CD4-positive, CD25-positive, alpha-beta regulatory T cell (primary cell): Measurements from ENCODE around the gene TMEM168. TPM values are rescaled to one million over a fixed set of nuclear protein-coding genes. Genes with fewer than 3 reads are reported as not detected.
A peak's percentile ranks its signal among the peaks of the same experiment; 100 is the strongest.
"Not testable (repeated sequence)": the region's sequence is repeated elsewhere in the genome, so short reads cannot be mapped to it uniquely, and the experiment has no call there.

Experiments used
- ATAC-seq, 2 donors: fragments of 150-1000 bp; cut with Tn5 transposase; one replicate each; pipeline ENCODE4 v1.10.0; 2021; ENCODE audit warnings: low read depth in 2 of 2, moderate number of reproducible peaks in 2 of 2, moderate library complexity in 1 of 2
- DNase-seq, 3 donors: peaks; one replicate each; pipeline versions ENCODE4 v3.0.0 to v3.0.0-alpha.2; 2012 to 2022; ENCODE audit warnings: mixed read lengths in 1 of 3
- H3K27ac ChIP-seq: one replicate; pipeline ENCODE4 v1.7.0; 2013; ENCODE audit warnings: mild to moderate bottlenecking, low read length; ENCODE audit not compliant: insufficient read depth, poor library complexity, severe bottlenecking
- H3K27me3 ChIP-seq: one replicate; pipeline ENCODE4 v1.7.0; 2013; ENCODE audit warnings: low read length; ENCODE audit not compliant: control insufficient read depth, insufficient read depth
- H3K36me3 ChIP-seq: one replicate; pipeline ENCODE4 v1.7.0; 2013; ENCODE audit warnings: mild to moderate bottlenecking, low read length, moderate library complexity; ENCODE audit not compliant: control insufficient read depth, insufficient read depth
- H3K4me1 ChIP-seq: 2 replicates; pipeline ENCODE4 v1.7.0; 2013; ENCODE audit warnings: mild to moderate bottlenecking, low read length; ENCODE audit not compliant: insufficient read depth, control insufficient read depth, poor library complexity, severe bottlenecking
- H3K4me3 ChIP-seq: one replicate; pipeline ENCODE4 v1.7.0; 2013; ENCODE audit warnings: low read depth, mild to moderate bottlenecking, low read length, moderate library complexity
- H3K9me3 ChIP-seq, 2 experiments: 1 replicate in 1 of 2; 2 replicates in 1 of 2; pipeline ENCODE4 v1.7.0; 2013; ENCODE audit warnings: low read length in 2 of 2, mild to moderate bottlenecking in 1 of 2, moderate library complexity in 1 of 2; ENCODE audit not compliant: control insufficient read depth in 2 of 2
- H3K27ac Mint-ChIP-seq, 3 donors: one replicate each; pipeline ENCODE4 v1.8.0; 2020 to 2022; ENCODE audit warnings: mild to moderate bottlenecking in 3 of 3, mixed read lengths in 3 of 3, moderate library complexity in 2 of 3
- H3K27me3 Mint-ChIP-seq: one replicate; pipeline ENCODE4 v1.8.0; 2022; ENCODE audit warnings: mild to moderate bottlenecking, mixed read lengths
- H3K36me3 Mint-ChIP-seq: one replicate; pipeline ENCODE4 v1.8.0; 2020; ENCODE audit warnings: mixed read lengths
- H3K4me1 Mint-ChIP-seq, 4 donors: one replicate each; pipeline ENCODE4 v1.8.0; 2020 to 2022; ENCODE audit warnings: mixed read lengths in 4 of 4, mild to moderate bottlenecking in 1 of 4
- H3K4me3 Mint-ChIP-seq, 4 donors: one replicate each; pipeline ENCODE4 v1.8.0; 2020 to 2022; ENCODE audit warnings: mild to moderate bottlenecking in 4 of 4, mixed read lengths in 4 of 4, moderate library complexity in 3 of 4
- H3K9me3 Mint-ChIP-seq, 7 donors: one replicate each; pipeline ENCODE4 v1.8.0; 2020 to 2022; ENCODE audit warnings: mixed read lengths in 7 of 7, mild to moderate bottlenecking in 3 of 7, moderate library complexity in 2 of 7
- polyA plus RNA-seq, 4 donors: library from polyadenylated mRNA; unstranded; fragments of 300-500 nt; fragmentation: Illumina TruSeq; gene quantifications; one replicate each; pipeline ENCODE4 v1.2.3, GENCODE V29; 2021
- total RNA-seq: library from RNA; stranded (reverse); gene quantifications from one replicate; pipeline ENCODE4 v1.2.3, GENCODE V29; 2022

Gene TMEM168
- total and polyA plus RNA-seq, 5 donors from 2014 or later: 4.0 to 13.1 (median 8.0) TPM

DNA sequence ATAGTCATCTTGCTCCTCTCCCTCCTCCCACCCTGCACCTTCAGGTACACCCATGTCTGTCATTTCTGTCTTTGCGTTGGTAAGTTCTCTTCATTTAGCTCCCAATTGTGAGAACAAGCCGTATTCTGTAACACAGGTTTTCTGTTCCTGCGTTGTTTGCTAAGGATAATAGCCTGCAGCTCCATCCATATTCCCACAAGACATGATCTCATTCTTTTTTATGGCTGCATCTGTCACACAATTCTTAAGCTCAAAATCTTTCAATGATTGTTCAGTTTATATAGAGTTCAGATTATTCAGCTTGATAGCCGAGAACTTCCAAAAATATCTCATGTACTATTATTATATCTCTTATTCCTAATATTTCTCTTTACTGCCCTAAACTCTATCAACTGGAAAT lies 16.0 kb upstream of the TMEM168 start:
- no peaks in the 10 kb centered on the region for H3K4me1 Mint-ChIP-seq
- no peak overlapping the region for H3K4me3 Mint-ChIP-seq
- DNase-seq: no peak
- H3K27ac Mint-ChIP-seq: no peak overlapping the region
- H3K36me3 Mint-ChIP-seq: no peaks in the 10 kb centered on the region
- peaks cover 0 to 5% (median 0%) of the 10 kb centered on the region in 7 donors for H3K9me3 Mint-ChIP-seq
- Histone ChIP-seq H3K27me3 (peaks cover 6% of the 10 kb centered on the region), H3K4me3 (no peak overlapping the region), H3K9me3 (no peaks in the 10 kb centered on the region), H3K4me1 (no peaks in the 10 kb centered on the region), H3K36me3 (no peaks in the 10 kb centered on the region), H3K27ac (no peak overlapping the region)
- no peaks in the 10 kb centered on the region for H3K27me3 Mint-ChIP-seq
- ATAC-seq: no peak

GRCh38 chr7:112802406-112802805 lies 12.2 kb upstream of the TMEM168 start:
- no peak overlapping the region for H3K27ac Mint-ChIP-seq
- H3K4me3 ChIP-seq: no peak overlapping the region
- H3K36me3 Mint-ChIP-seq: no peaks in the 10 kb centered on the region
- H3K36me3 ChIP-seq: no peaks in the 10 kb centered on the region
- no peaks in the 10 kb centered on the region for H3K4me1 ChIP-seq
- H3K27me3 ChIP-seq: no peaks in the 10 kb centered on the region
- peaks cover 0 to 2% (median 0%) of the 10 kb centered on the region in 7 donors for H3K9me3 Mint-ChIP-seq
- H3K9me3 ChIP-seq: no peaks in the 10 kb centered on the region
- H3K4me3 Mint-ChIP-seq: no peak overlapping the region
- H3K27ac ChIP-seq: no peak overlapping the region
- no peaks in the 10 kb centered on the region for H3K4me1 Mint-ChIP-seq
- no peaks in the 10 kb centered on the region for H3K27me3 Mint-ChIP-seq
- no peak for DNase-seq
- ATAC-seq: no peak

DNA sequence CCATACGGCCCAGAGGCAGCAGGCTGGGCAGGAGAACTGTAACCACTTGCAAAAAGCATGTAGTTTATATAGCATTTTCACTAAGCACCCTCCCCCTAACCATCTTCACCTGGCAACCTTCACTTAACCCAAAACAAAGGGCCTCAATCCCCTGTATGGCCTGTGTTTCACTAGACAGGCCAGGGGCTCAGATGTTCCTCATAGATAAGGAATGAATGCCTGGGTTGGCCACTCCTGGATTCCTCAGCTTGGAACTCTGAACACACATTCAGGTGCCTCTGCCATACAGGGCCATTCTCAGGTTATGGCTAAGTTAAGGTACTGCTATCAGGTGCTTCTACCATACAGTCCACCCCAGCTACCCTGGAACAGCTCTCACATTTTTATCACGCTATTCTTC lies 10.3 kb upstream of the TMEM168 start:
- DNase-seq (no peak), ATAC-seq (no peak)
- no peak overlapping the region for H3K27ac ChIP-seq
- no peaks in the 10 kb centered on the region for H3K27me3 ChIP-seq
- Mint-ChIP-seq H3K36me3 (no peaks in the 10 kb centered on the region), H3K9me3 (peaks cover 0 to 2% (median 0%) of the 10 kb centered on the region in 7 donors), H3K27ac (no peak overlapping the region), H3K4me1 (no peaks in the 10 kb centered on the region), H3K4me3 (no peak overlapping the region), H3K27me3 (no peaks in the 10 kb centered on the region)
- H3K4me1 ChIP-seq: no peaks in the 10 kb centered on the region
- H3K36me3 ChIP-seq: no peaks in the 10 kb centered on the region
- no peaks in the 10 kb centered on the region for H3K9me3 ChIP-seq
- H3K4me3 ChIP-seq: no peak overlapping the region

DNA sequence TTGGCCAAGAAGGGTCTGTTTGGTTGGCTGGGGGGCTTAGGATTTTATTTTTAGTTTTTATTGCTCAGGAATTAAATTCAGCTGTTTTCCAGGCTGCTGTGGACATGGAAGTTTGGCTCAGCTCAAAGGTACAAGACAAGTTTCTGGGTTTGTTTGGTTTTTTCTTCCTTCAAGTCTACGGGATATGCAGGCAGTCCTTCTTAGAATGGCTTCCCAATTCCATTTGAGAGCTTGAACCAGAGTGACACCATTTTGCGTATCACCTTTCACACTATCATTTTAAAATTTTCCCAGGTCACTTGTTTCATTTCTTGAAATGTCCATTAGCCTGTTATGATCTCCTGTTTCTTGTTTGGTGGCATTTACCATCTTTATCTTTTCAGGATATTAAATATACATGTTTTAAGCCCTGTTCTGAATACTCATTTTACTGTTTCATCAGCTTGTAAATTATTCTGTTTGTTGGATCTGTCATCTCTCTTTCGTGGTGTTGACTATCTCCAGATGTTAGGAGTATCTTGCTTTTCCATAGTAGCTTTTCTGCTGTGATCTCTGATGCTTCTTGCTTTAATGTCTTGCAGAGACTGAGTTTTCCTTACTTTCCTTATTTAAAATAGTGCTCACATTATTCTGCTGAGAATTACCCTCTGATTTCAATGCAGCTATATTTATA lies 9.4 kb upstream of the TMEM168 start:
- Histone ChIP-seq H3K4me1 (no peaks in the 10 kb centered on the region), H3K27me3 (no peaks in the 10 kb centered on the region), H3K4me3 (no peak overlapping the region), H3K27ac (no peak overlapping the region), H3K9me3 (no peaks in the 10 kb centered on the region), H3K36me3 (no peaks in the 10 kb centered on the region)
- Mint-ChIP-seq H3K9me3 (peaks cover 0 to 2% (median 0%) of the 10 kb centered on the region in 7 donors), H3K27ac (no peak overlapping the region), H3K4me1 (no peaks in the 10 kb centered on the region), H3K27me3 (no peaks in the 10 kb centered on the region), H3K4me3 (peak overlapping the region in 1 of 4 donors; percentile 53), H3K36me3 (no peaks in the 10 kb centered on the region)
- no peak for ATAC-seq
- DNase-seq: no peak

DNA sequence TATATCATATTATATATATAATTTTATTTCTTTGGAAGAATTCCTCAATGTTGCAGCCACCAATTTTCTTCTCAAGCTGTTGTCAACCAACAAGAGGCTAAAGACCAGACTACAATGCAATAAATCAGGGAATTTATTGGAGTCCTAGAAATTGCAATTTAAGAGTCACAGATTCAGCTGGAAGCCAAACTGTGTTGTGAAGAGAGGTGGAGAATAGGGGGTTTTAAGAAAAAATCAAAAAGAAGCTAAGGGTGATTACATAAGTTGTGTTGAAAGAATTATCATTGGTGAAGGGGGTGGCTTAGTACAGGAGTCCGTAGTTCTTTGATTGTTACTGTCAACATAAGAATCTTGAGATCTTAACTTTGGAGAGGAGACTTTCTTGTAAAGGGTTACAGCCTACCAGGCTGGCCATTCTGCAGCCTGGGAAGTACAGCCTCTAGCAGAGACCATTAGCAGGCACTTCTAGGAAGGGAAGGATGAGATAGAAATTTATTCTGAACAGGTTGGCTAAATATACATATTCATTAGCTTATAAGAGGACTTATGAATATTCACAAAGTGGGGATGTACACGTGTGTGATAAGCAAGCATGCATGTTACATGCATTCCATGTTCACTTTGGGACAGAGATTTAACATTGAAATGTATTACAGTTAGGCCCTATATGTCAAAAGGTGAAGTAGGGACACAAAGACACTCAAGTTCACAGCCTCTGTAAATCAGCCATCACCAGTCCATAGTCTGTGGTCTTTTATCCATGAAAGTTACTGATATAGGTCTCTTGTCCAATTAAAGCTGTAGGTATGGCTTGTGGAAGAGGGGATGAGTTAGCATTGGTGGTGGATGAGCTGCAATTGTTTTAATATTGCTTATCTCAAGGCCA lies 8.3 kb upstream of the TMEM168 start:
- DNase-seq: peak in 1 of 3 donors; percentile 25
- no peaks in the 10 kb centered on the region for H3K27me3 Mint-ChIP-seq

DNA sequence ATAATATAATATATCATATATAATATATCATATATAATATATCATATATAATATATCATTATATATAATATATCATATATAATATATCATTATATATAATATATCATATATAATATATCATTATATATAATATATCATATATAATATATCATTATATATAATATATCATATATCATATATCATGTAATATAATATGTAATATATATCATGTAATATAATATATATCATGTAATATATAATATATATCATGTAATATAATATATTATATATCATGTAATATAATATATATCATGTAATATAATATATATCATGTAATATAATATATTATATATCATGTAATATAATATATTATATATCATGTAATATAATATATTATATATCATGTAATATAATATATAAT lies 6.4 kb upstream of the TMEM168 start:
- H3K36me3 Mint-ChIP-seq, H3K27me3 Mint-ChIP-seq, H3K27me3 ChIP-seq, DNase-seq, H3K4me1 Mint-ChIP-seq, H3K27ac ChIP-seq, H3K4me3 Mint-ChIP-seq, H3K36me3 ChIP-seq, H3K4me3 ChIP-seq, H3K27ac Mint-ChIP-seq, H3K9me3 Mint-ChIP-seq, H3K4me1 ChIP-seq, H3K9me3 ChIP-seq, ATAC-seq: not testable (repeated sequence)

More for the DNA sequence above, 8.3 kb upstream of the TMEM168 start:
- peaks cover 0 to 2% (median 0%) of the 10 kb centered on the region in 7 donors for H3K9me3 Mint-ChIP-seq
- no peak overlapping the region for H3K27ac ChIP-seq
- no peaks in the 10 kb centered on the region for H3K36me3 Mint-ChIP-seq
- H3K4me1 ChIP-seq: no peaks in the 10 kb centered on the region
- no peaks in the 10 kb centered on the region for H3K9me3 ChIP-seq
- no peaks in the 10 kb centered on the region for H3K27me3 ChIP-seq
- H3K36me3 ChIP-seq: no peaks in the 10 kb centered on the region
- peak overlapping the region in 1 of 3 donors; percentile 43 for H3K27ac Mint-ChIP-seq
- H3K4me1 Mint-ChIP-seq: no peaks in the 10 kb centered on the region
- no peak overlapping the region for H3K4me3 ChIP-seq
- peak in 1 of 2 donors; percentile 7 for ATAC-seq
- H3K4me3 Mint-ChIP-seq: no peak overlapping the region

GRCh38 chr7:112792441-112792840 lies 2.2 kb upstream of the TMEM168 start:
- Histone ChIP-seq H3K27ac (no peak overlapping the region), H3K4me3 (no peak overlapping the region), H3K4me1 (peaks cover 23% of the 10 kb centered on the region), H3K36me3 (no peaks in the 10 kb centered on the region), H3K27me3 (no peaks in the 10 kb centered on the region), H3K9me3 (no peaks in the 10 kb centered on the region)
- no peak for ATAC-seq
- H3K4me3 Mint-ChIP-seq: peak overlapping the region in 2 of 4 donors; percentile 65 to 78
- H3K27ac Mint-ChIP-seq: no peak overlapping the region
- no peak for DNase-seq
- H3K4me1 Mint-ChIP-seq: peaks cover 18 to 30% (median 28%) of the 10 kb centered on the region in 4 donors
- peaks cover 4% of the 10 kb centered on the region for H3K36me3 Mint-ChIP-seq
- no peaks in the 10 kb centered on the region for H3K27me3 Mint-ChIP-seq
- no peaks in the 10 kb centered on the region for H3K9me3 Mint-ChIP-seq
